Myocyte (in vitro differentiated cells): ENCODE results near the gene BRD2. TPM values are rescaled to one million over a fixed set of nuclear protein-coding genes. Genes with fewer than 3 reads are reported as not detected.
A peak's percentile ranks its signal among the peaks of the same experiment; 100 is the strongest.

ENCODE experiments used
- DNase-seq: peaks from one replicate; pipeline ENCODE4 v3.0.0-alpha.2; 2012; ENCODE audit warnings: low read depth
- total RNA-seq: library from RNA; depleted of rRNA; stranded (reverse); fragments of >200 nt; gene quantifications from 2 replicates; pipeline ENCODE4 v1.2.3, GENCODE V29; 2014

The BRD2 gene
- total RNA-seq, 1 donor from 2014 or later: 108 TPM

- DNase-seq: no peak
These were observed 2.8 kb downstream of the BRD2 start for GRCh38 chr6:32971242-32971580.

GRCh38 chr6:32971581-32972352, 3.4 kb downstream of the BRD2 start:
- peak; percentile 100 for DNase-seq

- DNase-seq: peak; percentile 26
These were observed 4.2 kb downstream of the BRD2 start for GRCh38 chr6:32972353-32973143.

- DNase-seq: peak; percentile 49
These were observed 5.0 kb downstream of the BRD2 start for GRCh38 chr6:32973144-32974015.

- peak; percentile 55 for DNase-seq
These were observed 5.6 kb downstream of the BRD2 start for GRCh38 chr6:32974016-32974333.

GRCh38 chr6:32974541-32975308, 6.3 kb downstream of the BRD2 start:
- DNase-seq: peak; percentile 11

- no peak for DNase-seq
These were observed 7.5 kb downstream of the BRD2 start for GRCh38 chr6:32975886-32976285.

- no peak for DNase-seq
These were observed 8.1 kb downstream of the BRD2 start for GRCh38 chr6:32976334-32977069.

- no peak for DNase-seq
These were observed 9.0 kb downstream of the BRD2 start for GRCh38 chr6:32977272-32977952.

GRCh38 chr6:32977953-32978324, 9.5 kb downstream of the BRD2 start:
- no peak for DNase-seq

GRCh38 chr6:32979720-32980487, 11.5 kb downstream of the BRD2 start:
- no peak for DNase-seq

- DNase-seq: no peak
These were observed 12.2 kb downstream of the BRD2 start for GRCh38 chr6:32980488-32981038.

- peak; percentile 27 for DNase-seq
These were observed 13.8 kb downstream of the BRD2 start for GRCh38 chr6:32982084-32982701.

GRCh38 chr6:32982702-32983492, 14.5 kb downstream of the BRD2 start:
- DNase-seq: peak; percentile 4

- DNase-seq: peak; percentile 6
These were observed 15.1 kb downstream of the BRD2 start for GRCh38 chr6:32983493-32983848.

GRCh38 chr6:32983964-32984621, 15.7 kb downstream of the BRD2 start:
- DNase-seq: no peak
